Ectodermal cell (in vitro differentiated cells): Measurements from ENCODE around the gene ADAM29.
A peak's percentile ranks its signal among the peaks of the same experiment; 100 is the strongest.
"Not testable (repeated sequence)": the region's sequence is repeated elsewhere in the genome, so short reads cannot be mapped to it uniquely, and the experiment has no call there.

Experiments
- H3K27ac ChIP-seq: 2 replicates; pipeline ENCODE4 v1.7.0; 2013; ENCODE audit warnings: mild to moderate bottlenecking, low read depth, low read length; ENCODE audit not compliant: insufficient read depth, poor library complexity, severe bottlenecking
- H3K27me3 ChIP-seq: 2 replicates; pipeline ENCODE4 v1.7.0; 2013; ENCODE audit warnings: mild to moderate bottlenecking, low read length; ENCODE audit not compliant: insufficient read depth, control insufficient read depth, poor library complexity, severe bottlenecking
- H3K36me3 ChIP-seq: one replicate; pipeline ENCODE4 v1.7.0; 2013; ENCODE audit warnings: low read length; ENCODE audit not compliant: control insufficient read depth, insufficient read depth
- H3K4me1 ChIP-seq: one replicate; pipeline ENCODE4 v1.7.0; 2013; ENCODE audit warnings: low read length; ENCODE audit not compliant: control insufficient read depth, insufficient read depth
- H3K4me3 ChIP-seq: 2 replicates; pipeline ENCODE4 v1.7.0; 2013; ENCODE audit warnings: low read depth, low read length, control low read depth; ENCODE audit not compliant: insufficient read depth
- H3K9me3 ChIP-seq: 2 replicates; pipeline ENCODE4 v1.7.0; 2013; ENCODE audit warnings: mild to moderate bottlenecking, low read length, moderate library complexity; ENCODE audit not compliant: control insufficient read depth
- WGBS, 2 experiments: methylation state at CpG; one replicate each; pipeline ENCODE4 v1.1.7; 2013; ENCODE audit warnings: missing lambda C conversion rate in 2 of 2; 5-methylcytosine and 5-hydroxymethylcytosine counted together

The ADAM29 gene

GRCh38 chr4:174935607-174936006 is 17.4 kb downstream of the ADAM29 start:
- Histone ChIP-seq H3K4me3 (no peak overlapping the region), H3K9me3 (no peaks in the 10 kb centered on the region), H3K4me1 (no peaks in the 10 kb centered on the region), H3K36me3 (no peaks in the 10 kb centered on the region), H3K27ac (no peak overlapping the region), H3K27me3 (no peaks in the 10 kb centered on the region)
- 83% methylated on average over 1 of the region's 2 CpGs; no CpG with 5 or more reads in 1 of the 2 experiments for WGBS, 2 experiments

- no peak overlapping the region for H3K4me3 ChIP-seq
- no peaks in the 10 kb centered on the region for H3K9me3 ChIP-seq
- H3K27me3 ChIP-seq: no peaks in the 10 kb centered on the region
- no peaks in the 10 kb centered on the region for H3K4me1 ChIP-seq
- no peak overlapping the region for H3K27ac ChIP-seq
- H3K36me3 ChIP-seq: no peaks in the 10 kb centered on the region
- 93% methylated on average over 1 of the region's 1 CpG; no CpG with 5 or more reads in 1 of the 2 experiments for WGBS, 2 experiments
These were observed 21.8 kb downstream of the ADAM29 start for GRCh38 chr4:174940002-174940401.

DNA sequence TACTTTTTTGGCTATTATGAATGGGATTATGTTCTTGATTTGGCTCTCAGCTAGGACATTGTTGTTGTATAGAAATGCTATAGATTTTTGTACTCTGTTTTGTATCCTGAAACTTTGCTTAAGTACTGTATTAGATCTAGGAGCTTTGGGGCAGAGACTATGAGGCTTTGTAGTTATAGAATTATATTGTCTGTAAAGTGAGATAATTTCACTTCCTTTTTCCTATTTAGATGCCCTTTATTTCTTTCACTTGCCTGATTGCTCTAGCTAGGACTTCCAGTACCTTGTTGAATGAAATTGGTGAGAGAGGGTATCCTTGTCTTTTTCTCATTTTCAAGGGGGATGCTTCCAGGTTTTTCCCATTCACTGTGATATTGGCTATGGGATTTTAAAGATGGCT is 28.1 kb downstream of the ADAM29 start:
- Histone ChIP-seq H3K36me3 (no peaks in the 10 kb centered on the region), H3K27ac (no peak overlapping the region), H3K9me3 (no peaks in the 10 kb centered on the region), H3K27me3 (no peaks in the 10 kb centered on the region), H3K4me3 (no peak overlapping the region), H3K4me1 (no peaks in the 10 kb centered on the region)

DNA sequence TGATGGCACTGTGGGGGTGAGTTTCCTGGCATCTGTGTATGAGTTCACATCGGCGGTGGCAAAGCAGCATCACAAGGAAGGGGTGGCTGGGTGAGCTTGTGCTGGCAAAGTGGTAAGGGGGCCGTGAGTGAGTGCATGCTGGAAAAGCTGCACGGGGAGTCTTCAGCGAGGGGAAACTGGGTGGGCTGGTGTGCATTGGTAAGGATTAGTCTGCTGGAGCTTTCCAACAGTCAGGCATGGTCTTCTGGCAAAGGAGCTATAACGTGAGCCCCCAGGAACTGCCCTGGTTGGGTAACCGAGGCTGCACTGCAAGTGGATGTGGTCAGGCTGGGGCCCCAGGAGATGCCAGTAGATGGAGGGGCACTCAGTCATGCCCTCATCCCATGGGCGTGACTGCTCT is 30.7 kb downstream of the ADAM29 start:
- 93 to 94% methylated on average over 8 of the region's 8 CpGs for WGBS, 2 experiments
- no peak overlapping the region for H3K4me3 ChIP-seq
- no peaks in the 10 kb centered on the region for H3K4me1 ChIP-seq
- H3K9me3 ChIP-seq: no peaks in the 10 kb centered on the region
- no peak overlapping the region for H3K27ac ChIP-seq
- no peaks in the 10 kb centered on the region for H3K36me3 ChIP-seq
- no peaks in the 10 kb centered on the region for H3K27me3 ChIP-seq

DNA sequence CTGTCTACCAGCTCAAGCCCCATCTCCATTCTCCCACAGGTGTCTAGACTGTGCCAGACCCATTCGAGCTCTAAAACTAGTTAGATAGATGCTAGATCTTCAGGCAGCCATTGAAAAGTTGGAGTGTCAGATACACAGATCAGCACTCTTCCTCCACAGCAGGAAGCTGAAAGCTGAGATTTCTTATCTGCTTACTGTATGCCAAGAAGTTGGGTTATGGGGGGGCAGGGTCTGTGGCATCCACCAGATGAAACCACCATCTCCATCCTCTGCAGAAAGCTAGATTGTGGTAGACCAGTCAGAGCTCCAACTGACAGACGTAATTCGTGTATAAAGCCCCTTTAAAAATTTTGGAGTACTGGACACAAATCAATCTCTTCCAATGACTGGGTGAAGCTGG is 54.8 kb downstream of the ADAM29 start:
- Histone ChIP-seq H3K36me3 (no peaks in the 10 kb centered on the region), H3K27ac (no peak overlapping the region), H3K4me3 (no peak overlapping the region), H3K27me3 (no peaks in the 10 kb centered on the region), H3K4me1 (no peaks in the 10 kb centered on the region), H3K9me3 (no peaks in the 10 kb centered on the region)
- 88 to 95% methylated on average over 3 of the region's 3 CpGs for WGBS, 2 experiments

- WGBS, 2 experiments: 89 to 95% methylated on average over 2 of the region's 2 CpGs
- no peaks in the 10 kb centered on the region for H3K27me3 ChIP-seq
- H3K36me3 ChIP-seq: no peaks in the 10 kb centered on the region
- H3K9me3 ChIP-seq: no peaks in the 10 kb centered on the region
- H3K4me1 ChIP-seq: no peaks in the 10 kb centered on the region
- no peak overlapping the region for H3K27ac ChIP-seq
- H3K4me3 ChIP-seq: no peak overlapping the region
These were observed 55.2 kb downstream of the ADAM29 start for GRCh38 chr4:174973336-174973735.

- H3K27me3 ChIP-seq: no peaks in the 10 kb centered on the region
- WGBS, 2 experiments: 53 to 60% methylated on average over 5 to 6 of the region's 6 CpGs
- H3K4me1 ChIP-seq: peaks cover 7% of the 10 kb centered on the region
- H3K27ac ChIP-seq: peak overlapping the region; percentile 6
- H3K4me3 ChIP-seq: no peak overlapping the region
- no peaks in the 10 kb centered on the region for H3K9me3 ChIP-seq
- H3K36me3 ChIP-seq: no peaks in the 10 kb centered on the region
These were observed 65.1 kb downstream of the ADAM29 start for GRCh38 chr4:174983128-174983750.

DNA sequence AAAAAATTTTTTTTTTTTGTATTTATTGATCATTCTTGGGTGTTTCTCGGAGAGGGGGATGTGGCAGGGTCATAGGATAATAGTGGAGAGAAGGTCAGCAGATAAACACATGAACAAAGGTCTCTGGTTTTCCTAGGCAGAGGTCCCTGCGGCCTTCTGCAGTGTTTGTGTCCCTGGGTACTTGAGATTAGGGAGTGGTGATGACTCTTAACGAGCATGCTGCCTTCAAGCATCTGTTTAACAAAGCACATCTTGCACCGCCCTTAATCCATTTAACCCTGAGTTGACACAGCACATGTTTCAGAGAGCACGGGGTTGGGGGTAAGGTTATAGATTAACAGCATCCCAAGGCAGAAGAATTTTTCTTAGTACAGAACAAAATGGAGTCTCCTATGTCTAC is 65.7 kb downstream of the ADAM29 start:
- H3K27me3 ChIP-seq, H3K4me1 ChIP-seq, H3K36me3 ChIP-seq, H3K27ac ChIP-seq, H3K4me3 ChIP-seq, H3K9me3 ChIP-seq: not testable (repeated sequence)
- no CpG with 5 or more reads among the region's 5 CpGs for WGBS, 2 experiments

- Histone ChIP-seq H3K36me3 (no peaks in the 10 kb centered on the region), H3K4me1 (no peaks in the 10 kb centered on the region), H3K4me3 (no peak overlapping the region), H3K9me3 (no peaks in the 10 kb centered on the region), H3K27ac (no peak overlapping the region), H3K27me3 (no peaks in the 10 kb centered on the region)
- WGBS, 2 experiments: 92 to 96% methylated on average over 8 of the region's 8 CpGs
These were observed 71.6 kb downstream of the ADAM29 start for GRCh38 chr4:174989791-174990190.

DNA sequence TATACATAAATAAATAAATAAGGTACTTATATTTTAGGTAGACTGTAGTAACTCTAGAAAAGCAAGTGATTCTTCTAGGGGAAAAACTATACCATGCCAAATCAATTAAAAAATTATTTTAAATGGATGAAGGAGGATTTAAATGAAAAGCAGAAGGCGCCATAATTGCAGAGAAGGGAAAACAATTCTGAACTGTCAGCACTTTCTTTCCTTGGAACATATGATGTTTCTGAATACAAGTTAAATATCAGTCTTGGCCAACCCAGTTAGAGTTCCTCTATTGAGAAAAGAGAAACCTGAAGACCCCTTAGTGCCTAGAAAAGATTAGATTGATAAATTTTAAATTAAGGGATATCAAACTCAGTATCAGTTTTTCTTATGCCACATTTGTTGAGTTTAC is 75.8 kb downstream of the ADAM29 start:
- Histone ChIP-seq H3K36me3 (no peaks in the 10 kb centered on the region), H3K27ac (no peak overlapping the region)
- WGBS, 2 experiments: 94 to 100% methylated on average over 1 of the region's 1 CpG

GRCh38 chr4:174996079-174996478 is 77.9 kb downstream of the ADAM29 start:
- H3K9me3 ChIP-seq: no peaks in the 10 kb centered on the region
- no peak overlapping the region for H3K4me3 ChIP-seq
- no peaks in the 10 kb centered on the region for H3K27me3 ChIP-seq
- H3K27ac ChIP-seq: no peak overlapping the region
- no peaks in the 10 kb centered on the region for H3K4me1 ChIP-seq
- WGBS, 2 experiments: 100% methylated on average over 1 of the region's 1 CpG; no CpG with 5 or more reads in 1 of the 2 experiments
- H3K36me3 ChIP-seq: no peaks in the 10 kb centered on the region

More for the DNA sequence above, 75.8 kb downstream of the ADAM29 start:
- Histone ChIP-seq H3K4me1 (no peaks in the 10 kb centered on the region), H3K9me3 (no peaks in the 10 kb centered on the region), H3K27me3 (no peaks in the 10 kb centered on the region), H3K4me3 (no peak overlapping the region)
